Right lobe of liver (tissue), 6 donors: ENCODE data around the gene NELFB. TPM values are rescaled to one million over a fixed set of nuclear protein-coding genes. Genes with fewer than 3 reads are reported as not detected.

Experiments used
- ATAC-seq, 4 donors: fragments of 200-7000 bp; cut with Tn5 transposase; one replicate each; pipeline ENCODE4 v1.9.1; 2020; ENCODE audit warnings: mild to moderate bottlenecking in 4 of 4, moderate library complexity in 4 of 4
- DNase-seq, 3 donors: peaks; one replicate each; pipeline ENCODE4 v3.0.0-alpha.2; 2020
- H3K27ac ChIP-seq, 3 donors: fragments of 200-600 bp; one replicate each; pipeline ENCODE4 v1.8.0; 2022
- H3K27me3 ChIP-seq, 2 donors: fragments of 200-600 bp; one replicate each; pipeline ENCODE4 v1.8.0; 2022
- H3K36me3 ChIP-seq, 4 donors: fragments of 200-600 bp; sonication (generic) in 1 of 4; one replicate each; pipeline versions ENCODE4 v1.5.1 to v1.8.0; 2017 to 2022; ENCODE audit warnings: control low read depth in 1 of 4
- H3K4me1 ChIP-seq, 4 donors: fragments of 200-600 bp; sonication (generic) in 1 of 4; one replicate each; pipeline versions ENCODE4 v1.5.1 to v1.8.0; 2017 to 2022; ENCODE audit warnings: control low read depth in 1 of 4
- H3K4me3 ChIP-seq, 3 donors: fragments of 200-600 bp; one replicate each; pipeline ENCODE4 v1.8.0; 2022
- H3K9me3 ChIP-seq, 4 donors: fragments of 200-600 bp; sonication (generic) in 1 of 4; one replicate each; pipeline versions ENCODE4 v1.5.1 to v1.8.0; 2017 to 2022; ENCODE audit warnings: control low read depth in 1 of 4
- CTCF ChIP-seq, 4 donors: fragments of 200-600 bp in 3 of 4; fragments of 450-650 bp in 1 of 4; IDR thresholded peaks; one replicate each; pipeline versions ENCODE4 v1.5.1 to v1.8.0; 2016 to 2022; ENCODE audit warnings: antibody characterized with exemption in 4 of 4, mild to moderate bottlenecking in 2 of 4
- POLR2A ChIP-seq: fragments of 450-650 bp; IDR thresholded peaks from one replicate; pipeline ENCODE4 v1.6.1; 2017; ENCODE audit warnings: antibody characterized with exemption, mild to moderate bottlenecking
- WGBS: methylation state at CpG from one replicate; pipeline ENCODE4 v1.1.6; 2018; ENCODE audit warnings: low coverage, low lambda C conversion rate; ENCODE audit not compliant: insufficient coverage; ENCODE audit errors: missing lambda C conversion rate; 5-methylcytosine and 5-hydroxymethylcytosine counted together
- intact Hi-C, 2 donors: fragments of 100-400 bp; cut with DNase I; formaldehyde crosslinking; loops; one replicate each; pipeline versions ENCODE4 v1.11.2 to v1.14.1; 2022
- total RNA-seq, 6 experiments: library from RNA; depleted of rRNA in 2 of 6; stranded (reverse); fragments of >200 nt in 2 of 6; fragmentation: NEBNext Ultra II Directional in 3 of 6; extraction: Animal tissue kit (Norgen Biotek cat#: 25700) in 3 of 6; gene quantifications; one replicate each; pipeline versions ENCODE4 v1.1.0 to v1.2.4, GENCODE V29; 2016 to 2023
- donor health status: DM: no; HTN: yes; CAD: no.
- donor health status: DM: no; HTN: no; CAD: no.
- donor health status: DM: no; HTN: no; CAD: no.
- donor health status: DM: no; HTN: yes; CAD: no.
- donor health status: DM: no; HTN: yes; CAD: no.

NELFB gene
- total RNA-seq, 6 experiments from 2014 or later, result 15.6 to 21.6 (median 20.1) TPM

GRCh38 chr9:137253717-137254623 is 1.2 kb upstream of the NELFB start:
- TF ChIP-seq CTCF (IDR thresholded peaks at IDR 0.05) (no peak), POLR2A (no peak)
- peaks cover 0 to 15% (median 0%) of the 10 kb centered on the region in 4 donors for H3K36me3 ChIP-seq
- intact Hi-C loops, result no loop called here
- H3K4me1 ChIP-seq, result peaks cover 0 to 16% (median 3%) of the 10 kb centered on the region in 4 donors
- H3K27me3 ChIP-seq, result no peaks in the 10 kb centered on the region
- WGBS, result 35% methylated on average over 7 of the region's 21 CpGs
- peak overlapping the region; percentile 97 to 100 (median 98) for H3K4me3 ChIP-seq
- no peaks in the 10 kb centered on the region for H3K9me3 ChIP-seq
- ATAC-seq, result peak; percentile 44 to 67 (median 58)
- H3K27ac ChIP-seq, result peak overlapping the region in 1 of 3 donors; percentile 70
- peak in 2 of 3 donors; percentile 80 to 84 for DNase-seq

DNA sequence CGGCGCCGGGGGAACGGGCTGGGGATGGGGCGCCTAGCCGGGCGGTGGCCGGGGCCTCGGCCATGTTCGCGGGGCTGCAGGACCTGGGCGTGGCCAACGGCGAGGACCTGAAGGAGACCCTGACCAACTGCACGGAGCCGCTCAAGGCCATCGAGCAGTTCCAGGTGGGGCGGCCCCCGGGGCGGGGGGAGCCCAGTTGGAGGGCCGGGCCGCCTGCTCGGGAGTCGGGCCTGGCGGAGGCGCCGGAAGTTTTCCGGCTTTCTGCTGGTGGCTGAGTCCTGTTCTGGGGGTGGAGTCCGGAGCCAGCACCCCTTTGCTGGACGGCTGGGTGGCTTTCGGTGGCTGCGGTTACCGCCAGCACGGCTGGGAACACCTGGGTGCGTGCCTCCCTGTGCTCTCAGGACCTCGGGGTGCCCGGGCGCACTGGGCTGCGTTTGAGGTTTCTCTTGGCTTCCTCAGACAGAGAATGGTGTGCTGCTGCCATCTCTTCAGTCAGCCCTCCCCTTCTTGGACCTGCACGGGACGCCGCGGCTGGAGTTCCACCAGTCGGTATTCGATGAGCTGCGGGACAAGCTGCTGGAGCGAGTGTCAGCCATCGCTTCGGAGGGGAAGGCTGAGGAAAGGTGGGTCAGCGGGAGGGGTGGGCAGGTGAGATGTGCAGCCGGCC is 454 bp downstream of the NELFB start:
- no peaks in the 10 kb centered on the region for H3K27me3 ChIP-seq
- peak overlapping the region; percentile 97 to 100 (median 98) for H3K4me3 ChIP-seq
- TF ChIP-seq POLR2A (no peak), CTCF (IDR thresholded peaks at IDR 0.05) (no peak)
- intact Hi-C loops, result no loop called here
- no peaks in the 10 kb centered on the region for H3K9me3 ChIP-seq
- peak overlapping the region; percentile 36 to 70 (median 54) for H3K27ac ChIP-seq
- DNase-seq (peak in 1 of 3 donors; percentile 73), ATAC-seq (peak in 3 of 4 donors; percentile 8 to 20 (median 14))
- H3K36me3 ChIP-seq, result peaks cover 0 to 19% (median 0%) of the 10 kb centered on the region in 4 donors
- whole genome bisulfite sequencing, result 3% methylated on average over 12 of the region's 51 CpGs
- H3K4me1 ChIP-seq, result peaks cover 0 to 16% (median 3%) of the 10 kb centered on the region in 4 donors

- no peaks in the 10 kb centered on the region for H3K9me3 ChIP-seq
- H3K4me1 ChIP-seq, result peaks cover 0 to 16% (median 3%) of the 10 kb centered on the region in 4 donors
- no peak for TF ChIP-seq POLR2A
- TF ChIP-seq CTCF (IDR thresholded peaks at IDR 0.05), result no peak
- WGBS, result 79% methylated on average over 7 of the region's 15 CpGs
- intact Hi-C loops, result no loop called here
- ATAC-seq (no peak), DNase-seq (no peak)
- no peaks in the 10 kb centered on the region for H3K27me3 ChIP-seq
- peak overlapping the region in 2 of 3 donors; percentile 97 to 100 for H3K4me3 ChIP-seq
- no peak overlapping the region for H3K27ac ChIP-seq
- peaks cover 0 to 19% (median 0%) of the 10 kb centered on the region in 4 donors for H3K36me3 ChIP-seq
These were observed 1.2 kb downstream of the NELFB start for GRCh38 chr9:137256362-137256761.

GRCh38 chr9:137256856-137257255 is 1.7 kb downstream of the NELFB start:
- no peaks in the 10 kb centered on the region for H3K27me3 ChIP-seq
- no peak for ATAC-seq
- DNase-seq, result no peak
- no peak overlapping the region for H3K27ac ChIP-seq
- intact Hi-C loops, result no loop called here
- H3K4me1 ChIP-seq, result peaks cover 0 to 16% (median 3%) of the 10 kb centered on the region in 4 donors
- TF ChIP-seq CTCF (IDR thresholded peaks at IDR 0.05) (no peak), POLR2A (no peak)
- H3K36me3 ChIP-seq, result peaks cover 0 to 19% (median 0%) of the 10 kb centered on the region in 4 donors
- no peak overlapping the region for H3K4me3 ChIP-seq
- WGBS, result 78% methylated on average over 4 of the region's 15 CpGs
- H3K9me3 ChIP-seq, result no peaks in the 10 kb centered on the region
